Activated CD4-positive, CD25-positive, alpha-beta regulatory T cell treated with anti-CD3 and anti-CD28 coated beads, Interleukin-2, amount 50 U/mL, for 24 hours (primary cell): ENCODE data around the gene GFER.
"Not testable (repeated sequence)": the region's sequence is repeated elsewhere in the genome, so short reads cannot be mapped to it uniquely, and the experiment has no call there.

Experiments used
- ATAC-seq, 2 donors: fragments of 150-1000 bp; cut with Tn5 transposase; one replicate each; pipeline ENCODE4 v1.10.0; 2021; ENCODE audit warnings: mild to moderate bottlenecking in 1 of 2, moderate library complexity in 1 of 2

Gene GFER

GRCh38 chr16:2006317-2006716, 22.3 kb downstream of the GFER start:
- ATAC-seq, result no peak

GRCh38 chr16:2007081-2007836, 23.3 kb downstream of the GFER start:
- ATAC-seq, result no peak

- no peak for ATAC-seq
Observed at GRCh38 chr16:2008009-2008526, 24.1 kb downstream of the GFER start.

- ATAC-seq, result no peak
Observed at GRCh38 chr16:2008631-2009163, 24.7 kb downstream of the GFER start.

- ATAC-seq, result peak; percentile 31 to 50
Observed at GRCh38 chr16:2009164-2009711, 25.2 kb downstream of the GFER start.

- peak; percentile 97 for ATAC-seq
Observed at GRCh38 chr16:2009791-2010510, 26.0 kb downstream of the GFER start, which contains the start of gene ZNF598. Gene ZNF598, minus strand, starts transcription at chr16:2009821.

- ATAC-seq, result not testable (repeated sequence)
Observed at GRCh38 chr16:2011726-2012125, 27.7 kb downstream of the GFER start.

- no peak for ATAC-seq
Observed at GRCh38 chr16:2013527-2013926, 29.5 kb downstream of the GFER start.

- no peak for ATAC-seq
Observed at GRCh38 chr16:2015117-2015946, 31.3 kb downstream of the GFER start.

GRCh38 chr16:2015947-2016208, 31.9 kb downstream of the GFER start:
- no peak for ATAC-seq

GRCh38 chr16:2016407-2016922, 32.5 kb downstream of the GFER start:
- ATAC-seq, result no peak

- ATAC-seq, result peak; percentile 22
Observed at GRCh38 chr16:2019518-2019920, 35.5 kb downstream of the GFER start, which contains the start of gene NPW. Gene NPW, plus strand, starts transcription at chr16:2019785.

- no peak for ATAC-seq
Observed at GRCh38 chr16:2019921-2020831, 36.2 kb downstream of the GFER start.

GRCh38 chr16:2022723-2023091, 38.7 kb downstream of the GFER start:
- ATAC-seq, result peak; percentile 18 to 27

- ATAC-seq, result peak; percentile 82 to 84
Observed at GRCh38 chr16:2023092-2024031, 39.4 kb downstream of the GFER start.

GRCh38 chr16:2024032-2024420, 40.0 kb downstream of the GFER start:
- ATAC-seq, result no peak

GRCh38 chr16:2025251-2025650, 41.3 kb downstream of the GFER start:
- ATAC-seq, result no peak

- no peak for ATAC-seq
Observed at GRCh38 chr16:2025878-2026460, 42.0 kb downstream of the GFER start.

GRCh38 chr16:2026461-2027023, 42.5 kb downstream of the GFER start, which contains the start of gene NHERF2:
Gene NHERF2, plus strand, starts transcription at chr16:2026902. Its CDS starts 104 bp downstream, at chr16:2027006.
- ATAC-seq, result peak in 1 of 2 donors; percentile 15
